ENCODE results near the gene NEDD4.

The NEDD4 gene

DNA sequence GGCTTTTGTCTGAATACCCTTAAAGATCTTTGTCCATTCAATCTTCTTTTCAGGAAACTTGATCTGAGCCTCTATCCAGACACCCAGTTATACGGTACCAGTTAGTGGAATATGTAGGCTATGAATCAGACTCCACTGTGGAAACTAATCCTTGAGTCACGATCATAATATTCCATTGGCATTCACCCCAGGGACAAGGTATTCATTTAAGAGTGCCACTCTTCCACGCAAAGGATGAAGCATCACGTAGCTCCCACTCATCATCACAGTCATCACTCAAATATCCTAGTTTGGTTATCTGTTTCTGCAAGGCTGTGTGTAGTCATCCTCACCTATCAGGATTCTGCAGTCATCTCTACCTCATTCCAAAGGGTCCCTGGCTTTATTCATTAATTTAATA is 85.6 kb downstream of the NEDD4 start (continued):
- TF ChIP-seq ZNF785 (tag by site-specific recombination; IDR thresholded peaks at IDR 0.05), result no peak
- no peak for TF ChIP-seq ZNF292 (tag by site-specific recombination; IDR thresholded peaks at IDR 0.05; ENCODE audit: borderline replicate concordance, low read depth)
- TF ChIP-seq ZNF560 (tag by site-specific recombination; IDR thresholded peaks at IDR 0.05; ENCODE audit: borderline replicate concordance), result no peak
- TF ChIP-seq, protein P1, sequence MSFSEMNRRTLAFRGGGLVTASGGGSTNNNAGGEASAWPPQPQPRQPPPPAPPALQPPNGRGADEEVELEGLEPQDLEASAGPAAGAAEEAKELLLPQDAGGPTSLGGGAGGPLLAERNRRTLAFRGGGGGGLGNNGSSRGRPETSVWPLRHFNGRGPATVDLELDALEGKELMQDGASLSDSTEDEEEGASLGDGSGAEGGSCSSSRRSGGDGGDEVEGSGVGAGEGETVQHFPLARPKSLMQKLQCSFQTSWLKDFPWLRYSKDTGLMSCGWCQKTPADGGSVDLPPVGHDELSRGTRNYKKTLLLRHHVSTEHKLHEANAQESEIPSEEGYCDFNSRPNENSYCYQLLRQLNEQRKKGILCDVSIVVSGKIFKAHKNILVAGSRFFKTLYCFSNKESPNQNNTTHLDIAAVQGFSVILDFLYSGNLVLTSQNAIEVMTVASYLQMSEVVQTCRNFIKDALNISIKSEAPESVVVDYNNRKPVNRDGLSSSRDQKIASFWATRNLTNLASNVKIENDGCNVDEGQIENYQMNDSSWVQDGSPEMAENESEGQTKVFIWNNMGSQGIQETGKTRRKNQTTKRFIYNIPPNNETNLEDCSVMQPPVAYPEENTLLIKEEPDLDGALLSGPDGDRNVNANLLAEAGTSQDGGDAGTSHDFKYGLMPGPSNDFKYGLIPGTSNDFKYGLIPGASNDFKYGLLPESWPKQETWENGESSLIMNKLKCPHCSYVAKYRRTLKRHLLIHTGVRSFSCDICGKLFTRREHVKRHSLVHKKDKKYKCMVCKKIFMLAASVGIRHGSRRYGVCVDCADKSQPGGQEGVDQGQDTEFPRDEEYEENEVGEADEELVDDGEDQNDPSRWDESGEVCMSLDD (tag by site-specific recombination; IDR thresholded peaks at IDR 0.05), result no peak
- no peak for TF ChIP-seq ZNF830 (tag by site-specific recombination; IDR thresholded peaks at IDR 0.05; ENCODE audit: low read depth)
- TF ChIP-seq, protein P2, sequence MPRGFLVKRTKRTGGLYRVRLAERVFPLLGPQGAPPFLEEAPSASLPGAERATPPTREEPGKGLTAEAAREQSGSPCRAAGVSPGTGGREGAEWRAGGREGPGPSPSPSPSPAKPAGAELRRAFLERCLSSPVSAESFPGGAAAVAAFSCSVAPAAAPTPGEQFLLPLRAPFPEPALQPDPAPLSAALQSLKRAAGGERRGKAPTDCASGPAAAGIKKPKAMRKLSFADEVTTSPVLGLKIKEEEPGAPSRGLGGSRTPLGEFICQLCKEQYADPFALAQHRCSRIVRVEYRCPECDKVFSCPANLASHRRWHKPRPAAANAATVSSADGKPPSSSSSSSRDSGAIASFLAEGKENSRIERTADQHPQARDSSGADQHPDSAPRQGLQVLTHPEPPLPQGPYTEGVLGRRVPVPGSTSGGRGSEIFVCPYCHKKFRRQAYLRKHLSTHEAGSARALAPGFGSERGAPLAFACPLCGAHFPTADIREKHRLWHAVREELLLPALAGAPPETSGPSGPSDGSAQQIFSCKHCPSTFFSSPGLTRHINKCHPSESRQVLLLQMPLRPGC (tag by site-specific recombination; IDR thresholded peaks at IDR 0.05), result no peak
- no peak for TF ChIP-seq ZNF132 (tag by site-specific recombination; IDR thresholded peaks at IDR 0.05; ENCODE audit: borderline replicate concordance)

DNA sequence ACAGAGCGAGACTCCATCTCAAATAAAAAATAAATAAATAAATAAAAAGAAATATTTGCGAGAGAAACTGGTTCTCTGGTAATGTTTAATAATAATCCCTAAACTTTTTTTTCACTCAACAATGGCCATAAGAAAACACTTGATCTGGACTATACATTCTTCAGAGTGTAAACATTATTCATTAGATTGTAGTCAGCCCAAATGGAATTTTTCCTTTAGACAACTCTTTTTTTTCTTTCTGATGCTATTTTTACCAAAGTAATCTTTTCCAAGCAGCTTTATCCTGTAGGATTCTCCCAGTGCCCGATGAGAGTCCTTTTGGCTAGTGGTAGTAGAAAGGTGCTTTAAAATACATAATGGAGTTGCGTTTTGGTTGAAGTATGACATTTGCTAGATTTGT is 90.4 kb downstream of the NEDD4 start:
- H3K27ac ChIP-seq (ENCODE audit: extremely low read depth, low read depth, low read length), result no peak overlapping the region
- H3K4me1 ChIP-seq (ENCODE audit: control insufficient read depth, insufficient read depth, low read length), result no peaks in the 10 kb centered on the region
- no peaks in the 10 kb centered on the region for H3K9me3 ChIP-seq (ENCODE audit: control insufficient read depth, insufficient read depth, low read depth, low read length)
- ChIA-PET CTCF (no interaction called here), POLR2A (no interaction called here)
- H3K36me3 ChIP-seq (ENCODE audit: control insufficient read depth in 2 of 2, insufficient read depth in 1 of 2, low read length in 2 of 2), result no peaks in the 10 kb centered on the region
- no peak overlapping the region for H3K4me3 ChIP-seq (ENCODE audit: low read depth, low read length)
- TF ChIP-seq ZNF174 (tag by site-specific recombination; IDR thresholded peaks at IDR 0.05) (no peak), ZNF785 (tag by site-specific recombination; IDR thresholded peaks at IDR 0.05) (no peak), ZNF660 (tag by site-specific recombination; IDR thresholded peaks at IDR 0.05) (no peak), ZNF433 (tag by site-specific recombination; IDR thresholded peaks at IDR 0.05; ENCODE audit: low read depth) (no peak), ZNF830 (tag by site-specific recombination; IDR thresholded peaks at IDR 0.05; ENCODE audit: low read depth) (no peak), ZNF132 (tag by site-specific recombination; IDR thresholded peaks at IDR 0.05; ENCODE audit: borderline replicate concordance) (no peak), SALL2 (tag by site-specific recombination; IDR thresholded peaks at IDR 0.05; ENCODE audit: borderline replicate concordance) (no peak), ZNF138 (tag by site-specific recombination; IDR thresholded peaks at IDR 0.05; ENCODE audit: borderline replicate concordance) (no peak), ZNF629 (tag by site-specific recombination; IDR thresholded peaks at IDR 0.05) (no peak), ZNF274 (IDR thresholded peaks at IDR 0.05; ENCODE audit: low read length) (no peak), ZNF274 (tag by site-specific recombination; IDR thresholded peaks at IDR 0.05; ENCODE audit: borderline replicate concordance) (no peak), ZNF157 (tag by site-specific recombination; IDR thresholded peaks at IDR 0.05) (no peak), ZNF2 (tag by site-specific recombination; IDR thresholded peaks at IDR 0.05) (no peak), ZBTB7A (tag by site-specific recombination; IDR thresholded peaks at IDR 0.05; ENCODE audit: low read depth) (no peak)
- TF ChIP-seq, protein P3, sequence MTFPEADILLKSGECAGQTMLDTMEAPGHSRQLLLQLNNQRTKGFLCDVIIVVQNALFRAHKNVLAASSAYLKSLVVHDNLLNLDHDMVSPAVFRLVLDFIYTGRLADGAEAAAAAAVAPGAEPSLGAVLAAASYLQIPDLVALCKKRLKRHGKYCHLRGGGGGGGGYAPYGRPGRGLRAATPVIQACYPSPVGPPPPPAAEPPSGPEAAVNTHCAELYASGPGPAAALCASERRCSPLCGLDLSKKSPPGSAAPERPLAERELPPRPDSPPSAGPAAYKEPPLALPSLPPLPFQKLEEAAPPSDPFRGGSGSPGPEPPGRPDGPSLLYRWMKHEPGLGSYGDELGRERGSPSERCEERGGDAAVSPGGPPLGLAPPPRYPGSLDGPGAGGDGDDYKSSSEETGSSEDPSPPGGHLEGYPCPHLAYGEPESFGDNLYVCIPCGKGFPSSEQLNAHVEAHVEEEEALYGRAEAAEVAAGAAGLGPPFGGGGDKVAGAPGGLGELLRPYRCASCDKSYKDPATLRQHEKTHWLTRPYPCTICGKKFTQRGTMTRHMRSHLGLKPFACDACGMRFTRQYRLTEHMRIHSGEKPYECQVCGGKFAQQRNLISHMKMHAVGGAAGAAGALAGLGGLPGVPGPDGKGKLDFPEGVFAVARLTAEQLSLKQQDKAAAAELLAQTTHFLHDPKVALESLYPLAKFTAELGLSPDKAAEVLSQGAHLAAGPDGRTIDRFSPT (tag by site-specific recombination; IDR thresholded peaks at IDR 0.05), result no peak
- TF ChIP-seq, protein P4, sequence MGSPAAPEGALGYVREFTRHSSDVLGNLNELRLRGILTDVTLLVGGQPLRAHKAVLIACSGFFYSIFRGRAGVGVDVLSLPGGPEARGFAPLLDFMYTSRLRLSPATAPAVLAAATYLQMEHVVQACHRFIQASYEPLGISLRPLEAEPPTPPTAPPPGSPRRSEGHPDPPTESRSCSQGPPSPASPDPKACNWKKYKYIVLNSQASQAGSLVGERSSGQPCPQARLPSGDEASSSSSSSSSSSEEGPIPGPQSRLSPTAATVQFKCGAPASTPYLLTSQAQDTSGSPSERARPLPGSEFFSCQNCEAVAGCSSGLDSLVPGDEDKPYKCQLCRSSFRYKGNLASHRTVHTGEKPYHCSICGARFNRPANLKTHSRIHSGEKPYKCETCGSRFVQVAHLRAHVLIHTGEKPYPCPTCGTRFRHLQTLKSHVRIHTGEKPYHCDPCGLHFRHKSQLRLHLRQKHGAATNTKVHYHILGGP (tag by site-specific recombination; IDR thresholded peaks at IDR 0.05), result no peak
- TF ChIP-seq, protein P5, sequence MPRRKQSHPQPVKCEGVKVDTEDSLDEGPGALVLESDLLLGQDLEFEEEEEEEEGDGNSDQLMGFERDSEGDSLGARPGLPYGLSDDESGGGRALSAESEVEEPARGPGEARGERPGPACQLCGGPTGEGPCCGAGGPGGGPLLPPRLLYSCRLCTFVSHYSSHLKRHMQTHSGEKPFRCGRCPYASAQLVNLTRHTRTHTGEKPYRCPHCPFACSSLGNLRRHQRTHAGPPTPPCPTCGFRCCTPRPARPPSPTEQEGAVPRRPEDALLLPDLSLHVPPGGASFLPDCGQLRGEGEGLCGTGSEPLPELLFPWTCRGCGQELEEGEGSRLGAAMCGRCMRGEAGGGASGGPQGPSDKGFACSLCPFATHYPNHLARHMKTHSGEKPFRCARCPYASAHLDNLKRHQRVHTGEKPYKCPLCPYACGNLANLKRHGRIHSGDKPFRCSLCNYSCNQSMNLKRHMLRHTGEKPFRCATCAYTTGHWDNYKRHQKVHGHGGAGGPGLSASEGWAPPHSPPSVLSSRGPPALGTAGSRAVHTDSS (tag by site-specific recombination; IDR thresholded peaks at IDR 0.05), result no peak
- TF ChIP-seq, protein P6, sequence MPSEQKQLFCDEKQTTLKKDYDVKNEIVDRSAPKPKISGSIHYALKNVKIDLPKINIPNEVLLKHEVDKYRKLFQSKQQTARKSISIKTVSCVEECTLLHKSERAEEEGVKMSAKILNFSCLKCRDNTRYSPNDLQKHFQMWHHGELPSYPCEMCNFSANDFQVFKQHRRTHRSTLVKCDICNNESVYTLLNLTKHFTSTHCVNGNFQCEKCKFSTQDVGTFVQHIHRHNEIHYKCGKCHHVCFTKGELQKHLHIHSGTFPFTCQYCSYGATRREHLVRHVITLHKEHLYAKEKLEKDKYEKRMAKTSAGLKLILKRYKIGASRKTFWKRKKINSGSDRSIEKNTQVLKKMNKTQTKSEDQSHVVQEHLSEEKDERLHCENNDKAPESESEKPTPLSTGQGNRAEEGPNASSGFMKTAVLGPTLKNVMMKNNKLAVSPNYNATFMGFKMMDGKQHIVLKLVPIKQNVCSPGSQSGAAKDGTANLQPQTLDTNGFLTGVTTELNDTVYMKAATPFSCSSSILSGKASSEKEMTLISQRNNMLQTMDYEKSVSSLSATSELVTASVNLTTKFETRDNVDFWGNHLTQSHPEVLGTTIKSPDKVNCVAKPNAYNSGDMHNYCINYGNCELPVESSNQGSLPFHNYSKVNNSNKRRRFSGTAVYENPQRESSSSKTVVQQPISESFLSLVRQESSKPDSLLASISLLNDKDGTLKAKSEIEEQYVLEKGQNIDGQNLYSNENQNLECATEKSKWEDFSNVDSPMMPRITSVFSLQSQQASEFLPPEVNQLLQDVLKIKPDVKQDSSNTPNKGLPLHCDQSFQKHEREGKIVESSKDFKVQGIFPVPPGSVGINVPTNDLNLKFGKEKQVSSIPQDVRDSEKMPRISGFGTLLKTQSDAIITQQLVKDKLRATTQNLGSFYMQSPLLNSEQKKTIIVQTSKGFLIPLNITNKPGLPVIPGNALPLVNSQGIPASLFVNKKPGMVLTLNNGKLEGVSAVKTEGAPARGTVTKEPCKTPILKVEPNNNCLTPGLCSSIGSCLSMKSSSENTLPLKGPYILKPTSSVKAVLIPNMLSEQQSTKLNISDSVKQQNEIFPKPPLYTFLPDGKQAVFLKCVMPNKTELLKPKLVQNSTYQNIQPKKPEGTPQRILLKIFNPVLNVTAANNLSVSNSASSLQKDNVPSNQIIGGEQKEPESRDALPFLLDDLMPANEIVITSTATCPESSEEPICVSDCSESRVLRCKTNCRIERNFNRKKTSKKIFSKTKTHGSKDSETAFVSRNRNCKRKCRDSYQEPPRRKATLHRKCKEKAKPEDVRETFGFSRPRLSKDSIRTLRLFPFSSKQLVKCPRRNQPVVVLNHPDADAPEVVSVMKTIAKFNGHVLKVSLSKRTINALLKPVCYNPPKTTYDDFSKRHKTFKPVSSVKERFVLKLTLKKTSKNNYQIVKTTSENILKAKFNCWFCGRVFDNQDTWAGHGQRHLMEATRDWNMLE (tag by site-specific recombination; conservative IDR thresholded peaks at IDR 0.05; ENCODE audit: low read depth), result no peak
